ENCODE results near the gene RMND1. TPM values are rescaled to one million over a fixed set of nuclear protein-coding genes. Genes with fewer than 3 reads are reported as not detected.
A peak's percentile ranks its signal among the peaks of the same experiment; 100 is the strongest.

The RMND1 gene
- total and polyA plus RNA-seq, 2 of the 13 experiments (the other 11 are each of a cell fraction or from before 2014, with no cell fraction given) = 34.0 to 72.5 TPM

GRCh38 chr6:151391471-151392413 lies 60.2 kb downstream of the RMND1 start, which contains the start of gene ZBTB2 (continued):
- TF ChIP-seq KIAA2018 (CRISPR knock-in tag; IDR thresholded peaks at IDR 0.05; ENCODE audit: borderline replicate concordance) = no peak
- TF ChIP-seq, protein P1, sequence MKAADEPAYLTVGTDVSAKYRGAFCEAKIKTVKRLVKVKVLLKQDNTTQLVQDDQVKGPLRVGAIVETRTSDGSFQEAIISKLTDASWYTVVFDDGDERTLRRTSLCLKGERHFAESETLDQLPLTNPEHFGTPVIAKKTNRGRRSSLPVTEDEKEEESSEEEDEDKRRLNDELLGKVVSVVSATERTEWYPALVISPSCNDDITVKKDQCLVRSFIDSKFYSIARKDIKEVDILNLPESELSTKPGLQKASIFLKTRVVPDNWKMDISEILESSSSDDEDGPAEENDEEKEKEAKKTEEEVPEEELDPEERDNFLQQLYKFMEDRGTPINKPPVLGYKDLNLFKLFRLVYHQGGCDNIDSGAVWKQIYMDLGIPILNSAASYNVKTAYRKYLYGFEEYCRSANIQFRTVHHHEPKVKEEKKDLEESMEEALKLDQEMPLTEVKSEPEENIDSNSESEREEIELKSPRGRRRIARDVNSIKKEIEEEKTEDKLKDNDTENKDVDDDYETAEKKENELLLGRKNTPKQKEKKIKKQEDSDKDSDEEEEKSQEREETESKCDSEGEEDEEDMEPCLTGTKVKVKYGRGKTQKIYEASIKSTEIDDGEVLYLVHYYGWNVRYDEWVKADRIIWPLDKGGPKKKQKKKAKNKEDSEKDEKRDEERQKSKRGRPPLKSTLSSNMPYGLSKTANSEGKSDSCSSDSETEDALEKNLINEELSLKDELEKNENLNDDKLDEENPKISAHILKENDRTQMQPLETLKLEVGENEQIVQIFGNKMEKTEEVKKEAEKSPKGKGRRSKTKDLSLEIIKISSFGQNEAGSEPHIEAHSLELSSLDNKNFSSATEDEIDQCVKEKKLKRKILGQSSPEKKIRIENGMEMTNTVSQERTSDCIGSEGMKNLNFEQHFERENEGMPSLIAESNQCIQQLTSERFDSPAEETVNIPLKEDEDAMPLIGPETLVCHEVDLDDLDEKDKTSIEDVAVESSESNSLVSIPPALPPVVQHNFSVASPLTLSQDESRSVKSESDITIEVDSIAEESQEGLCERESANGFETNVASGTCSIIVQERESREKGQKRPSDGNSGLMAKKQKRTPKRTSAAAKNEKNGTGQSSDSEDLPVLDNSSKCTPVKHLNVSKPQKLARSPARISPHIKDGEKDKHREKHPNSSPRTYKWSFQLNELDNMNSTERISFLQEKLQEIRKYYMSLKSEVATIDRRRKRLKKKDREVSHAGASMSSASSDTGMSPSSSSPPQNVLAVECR (CRISPR knock-in tag; IDR thresholded peaks at IDR 0.05; ENCODE audit: borderline replicate concordance) = no peak; the same call in 1 of the 2 replicates
- TF ChIP-seq MXI1 (IDR thresholded peaks at IDR 0.05; ENCODE audit: borderline replicate concordance, low read depth, low read length) = peak; percentile 81; the same call in 1 of the 3 replicates
- TF ChIP-seq, protein P2, sequence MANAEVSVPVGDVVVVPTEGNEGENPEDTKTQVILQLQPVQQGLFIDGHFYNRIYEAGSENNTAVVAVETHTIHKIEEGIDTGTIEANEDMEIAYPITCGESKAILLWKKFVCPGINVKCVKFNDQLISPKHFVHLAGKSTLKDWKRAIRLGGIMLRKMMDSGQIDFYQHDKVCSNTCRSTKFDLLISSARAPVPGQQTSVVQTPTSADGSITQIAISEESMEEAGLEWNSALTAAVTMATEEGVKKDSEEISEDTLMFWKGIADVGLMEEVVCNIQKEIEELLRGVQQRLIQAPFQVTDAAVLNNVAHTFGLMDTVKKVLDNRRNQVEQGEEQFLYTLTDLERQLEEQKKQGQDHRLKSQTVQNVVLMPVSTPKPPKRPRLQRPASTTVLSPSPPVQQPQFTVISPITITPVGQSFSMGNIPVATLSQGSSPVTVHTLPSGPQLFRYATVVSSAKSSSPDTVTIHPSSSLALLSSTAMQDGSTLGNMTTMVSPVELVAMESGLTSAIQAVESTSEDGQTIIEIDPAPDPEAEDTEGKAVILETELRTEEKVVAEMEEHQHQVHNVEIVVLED (CRISPR knock-in tag; IDR thresholded peaks at IDR 0.05; ENCODE audit: borderline replicate concordance) = 0 out of 2 replicates have a peak, but pooled peaks have one; percentile 38
- TF ChIP-seq MEIS1 (CRISPR knock-in tag; IDR thresholded peaks at IDR 0.05; ENCODE audit: borderline replicate concordance) = no peak
- TF ChIP-seq SNAPC4 (CRISPR knock-in tag; IDR thresholded peaks at IDR 0.05) = no peak

Data from HepG2 (cell line).